Activated T-helper 2 cell treated with anti-CD3 and anti-CD28 coated beads, Interferon-gamma antibody, Interleukin-2, Interleukin-4, amounts not matched to agents 10 μg/mL and 5 μg/mL and 100 μg/mL, durations not matched to agents 14 hours and 24 hours and 36 hours (primary cell): ENCODE measurements around the gene PEX5. TPM values are rescaled to one million over a fixed set of nuclear protein-coding genes. Genes with fewer than 3 reads are reported as not detected.

Experiments used
- DNase-seq: peaks from one replicate; pipeline ENCODE4 v3.0.0; 2021; ENCODE audit warnings: low spot score
- H3K27ac Mint-ChIP-seq: one replicate; pipeline ENCODE4 v1.8.0; 2021; ENCODE audit warnings: mixed read lengths
- H3K27me3 Mint-ChIP-seq: one replicate; pipeline ENCODE4 v1.8.0; 2021; ENCODE audit warnings: low read depth, mixed read lengths
- H3K36me3 Mint-ChIP-seq: one replicate; pipeline ENCODE4 v1.8.0; 2021; ENCODE audit warnings: low read depth, mixed read lengths
- H3K4me1 Mint-ChIP-seq: one replicate; pipeline ENCODE4 v1.8.0; 2021; ENCODE audit warnings: low read depth, mixed read lengths
- H3K4me3 Mint-ChIP-seq: one replicate; pipeline ENCODE4 v1.8.0; 2021; ENCODE audit warnings: low read depth, mild to moderate bottlenecking, moderate library complexity, mixed read lengths
- H3K9me3 Mint-ChIP-seq: one replicate; pipeline ENCODE4 v1.8.0; 2021; ENCODE audit warnings: mixed read lengths
- intact Hi-C: fragments of 100-400 bp; cut with micrococcal nuclease; formaldehyde crosslinking; loops from one replicate; pipeline ENCODE4 v1.15.1; 2023
- total RNA-seq: library from RNA; stranded (reverse); gene quantifications from 2 replicates; pipeline ENCODE4 v1.2.3, GENCODE V29; 2022

The PEX5 gene
- total RNA-seq, 1 donor from 2014 or later = 28.3 TPM

DNA sequence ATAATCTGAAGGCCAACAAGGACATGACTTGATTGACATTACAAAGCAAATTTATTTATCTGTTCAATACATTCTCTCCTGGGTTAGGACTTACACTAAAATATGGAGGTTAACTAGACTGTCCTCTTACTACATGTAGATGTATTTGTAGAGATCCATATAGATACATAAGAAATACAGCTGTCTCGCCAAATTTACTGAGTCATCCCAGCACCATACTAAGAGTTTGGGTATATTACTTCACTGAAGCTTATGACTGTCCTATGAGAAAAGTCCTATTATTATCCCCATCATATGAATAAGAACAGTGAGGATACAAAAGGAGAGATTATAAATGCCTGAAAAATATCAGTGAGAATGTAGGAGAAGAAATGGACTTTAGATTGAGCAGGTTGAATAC lies 69.6 kb downstream of the PEX5 start:
- Mint-ChIP-seq H3K36me3 (no peaks in the 10 kb centered on the region), H3K27me3 (peaks cover 4% of the 10 kb centered on the region), H3K4me3 (no peak overlapping the region), H3K9me3 (no peaks in the 10 kb centered on the region), H3K4me1 (no peaks in the 10 kb centered on the region), H3K27ac (no peak overlapping the region)
- no peak for DNase-seq
- intact Hi-C loops = no loop called here

Other genes with a start within 250 kb of the PEX5 start
- not detected in 2 replicates for gene RNU7-1, start 245.9 kb upstream of the PEX5 start, total RNA-seq
- 158 and 173 TPM in 2 replicates for gene C12orf57, start 245.7 kb upstream of the PEX5 start, total RNA-seq
- gene PTPN6, start 238.3 kb upstream of the PEX5 start, total RNA-seq = 250 and 252 TPM in 2 replicates
- gene PHB2, start 219.0 kb upstream of the PEX5 start, total RNA-seq = 381 and 391 TPM in 2 replicates
- 104 and 112 TPM in 2 replicates for gene EMG1, start 218.8 kb upstream of the PEX5 start, total RNA-seq
- 30.9 and 34.0 TPM in 2 replicates for gene LPCAT3, start 171.2 kb upstream of the PEX5 start, total RNA-seq
- gene C1S, start 129.0 kb upstream of the PEX5 start, total RNA-seq = 2.5 and 2.6 TPM in 2 replicates
- gene C1R, start 97.2 kb upstream of the PEX5 start, total RNA-seq = 1.5 and 2.5 TPM in 2 replicates
- gene C1RL, start 80.5 kb upstream of the PEX5 start, total RNA-seq = 20.2 and 28.7 TPM in 2 replicates
- 1.2 TPM in 1 of 2 replicates, not detected in the other for gene RBP5, start 60.8 kb upstream of the PEX5 start, total RNA-seq
- gene CLSTN3, start 59.3 kb upstream of the PEX5 start, total RNA-seq = 57.8 and 60.7 TPM in 2 replicates
- gene ACSM4, start 114.4 kb downstream of the PEX5 start, total RNA-seq = not detected in 2 replicates